Stimulated activated CD4-positive, alpha-beta T cell treated with anti-CD3 and anti-CD28 coated beads, Interleukin-15, amount 100 ng/mL, for 24 hours (primary cell): Measurements from ENCODE around the gene ATP10A.

ENCODE experiments used
- DNase-seq: peaks from one replicate; pipeline ENCODE4 v3.0.0-alpha.2; 2020

Gene ATP10A

DNA sequence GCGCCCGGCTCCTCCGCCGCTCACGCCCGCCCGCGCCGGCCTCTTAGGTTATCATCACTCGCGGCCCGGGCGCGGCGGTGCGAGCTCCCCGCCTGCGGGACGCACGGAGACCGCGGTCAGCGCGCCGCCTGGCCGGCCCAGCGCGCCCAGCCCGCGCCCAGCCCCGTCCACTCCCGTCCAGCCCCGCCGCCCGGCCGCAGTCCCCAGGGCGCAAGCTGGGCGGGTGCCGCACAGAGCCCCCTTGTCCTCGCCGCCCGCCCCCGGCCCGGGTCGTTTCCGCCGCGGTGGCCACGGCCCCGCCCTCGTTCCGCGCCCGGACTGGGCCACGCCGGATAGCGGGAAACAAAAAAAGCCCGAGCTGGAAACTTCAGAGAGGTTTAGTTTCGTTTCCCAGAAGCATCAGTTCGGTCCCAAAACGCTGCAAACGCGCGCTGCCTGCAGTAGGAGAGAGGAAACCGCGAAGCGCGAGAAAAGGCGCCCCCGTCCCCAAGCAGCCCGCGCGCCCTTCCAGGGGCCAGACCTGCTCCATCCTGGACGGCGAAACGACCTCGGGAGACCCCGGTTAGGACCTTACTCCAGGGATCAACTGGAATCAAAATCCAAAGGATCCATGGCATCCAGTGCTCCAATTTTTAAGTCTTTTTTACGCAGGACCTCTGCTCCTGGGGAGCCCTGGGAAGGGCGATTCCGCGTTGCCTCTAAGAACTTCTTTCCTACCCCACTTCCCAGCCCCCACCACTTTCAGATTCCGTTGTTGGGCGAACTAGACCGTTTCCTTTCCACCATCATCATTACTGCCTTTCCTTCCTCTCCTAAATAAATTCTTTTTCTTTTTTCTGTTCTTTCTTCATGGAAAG is at the start of gene ATP10A:
Gene ATP10A (minus strand): TSS at position 217 of the 857 bp plus-strand sequence. CDS start 231 bp downstream, outside the sequence.
- DNase-seq = peak; percentile 77

DNA sequence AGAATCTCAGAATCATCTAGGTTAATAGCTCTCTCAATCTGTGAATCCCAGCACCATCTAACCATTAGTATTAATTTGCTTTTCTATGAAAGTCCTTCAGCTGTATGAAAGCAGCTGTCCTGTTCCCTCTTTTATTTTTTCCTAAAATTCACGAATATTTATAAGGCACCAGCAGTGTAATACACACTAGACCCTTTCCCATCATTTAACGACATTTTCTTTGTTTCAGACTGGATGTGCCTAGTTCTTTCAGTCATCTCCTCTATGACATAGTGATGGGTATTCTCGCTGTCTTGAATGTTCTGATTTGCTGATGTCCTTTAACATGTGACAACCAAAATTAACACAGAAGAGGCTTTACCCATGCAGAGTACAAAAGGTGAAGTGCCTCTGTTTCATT is 48.9 kb upstream of the ATP10A start:
- DNase-seq = no peak

GRCh38 chr15:25910832-25911231 is 47.7 kb upstream of the ATP10A start:
- DNase-seq = no peak

GRCh38 chr15:25909806-25910205 is 46.7 kb upstream of the ATP10A start:
- DNase-seq = no peak

DNA sequence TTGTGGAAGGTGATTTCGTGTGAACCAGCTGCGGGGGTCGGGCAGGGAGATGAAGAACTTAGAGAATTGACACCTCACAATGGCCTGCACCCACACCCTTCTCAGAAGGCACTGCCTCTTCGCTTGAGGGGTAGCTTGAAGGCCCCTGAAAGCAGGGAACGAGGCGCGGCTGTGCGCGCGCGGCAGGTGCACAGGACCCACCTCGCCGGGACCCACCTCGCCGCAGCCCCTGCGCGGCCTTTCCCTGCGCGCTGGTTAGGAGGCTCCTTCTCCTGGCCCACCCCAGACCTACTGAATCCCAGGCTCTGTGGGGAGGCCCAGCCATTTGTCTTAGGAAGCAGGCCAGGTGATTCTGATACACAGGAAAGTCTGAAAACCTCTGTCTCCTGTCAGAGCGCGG is 46.2 kb upstream of the ATP10A start:
- DNase-seq = no peak

- peak; percentile 55 for DNase-seq
Measured at GRCh38 chr15:25905140-25905539, 42.0 kb upstream of the ATP10A start.

DNA sequence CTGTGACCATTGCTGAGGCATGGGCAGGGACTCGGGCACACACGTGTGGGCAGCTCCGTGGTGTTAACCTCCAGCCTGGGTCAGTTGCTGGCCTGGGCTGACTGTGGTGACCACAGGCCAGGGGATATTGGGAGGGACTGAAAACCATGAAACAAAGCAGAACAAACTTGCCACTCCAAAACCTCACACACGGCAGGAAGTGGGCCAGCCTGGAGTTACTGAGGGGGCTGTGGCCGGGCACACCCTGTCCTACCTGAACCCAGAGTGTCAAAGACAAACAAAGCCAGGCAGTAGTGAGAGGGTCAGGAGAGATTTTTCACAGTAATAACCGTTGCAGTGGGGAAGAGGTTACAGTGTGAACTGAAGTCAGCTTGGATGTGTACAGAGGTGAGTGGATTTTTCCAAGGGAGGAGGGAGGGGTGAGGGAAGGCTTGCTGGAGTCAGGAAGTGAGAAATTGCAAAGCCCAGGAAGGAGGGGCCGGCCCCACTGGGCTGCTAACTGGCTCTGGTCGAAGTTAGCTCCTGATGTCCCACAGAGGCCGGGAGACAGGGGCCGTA is 40.0 kb upstream of the ATP10A start:
- no peak for DNase-seq

DNA sequence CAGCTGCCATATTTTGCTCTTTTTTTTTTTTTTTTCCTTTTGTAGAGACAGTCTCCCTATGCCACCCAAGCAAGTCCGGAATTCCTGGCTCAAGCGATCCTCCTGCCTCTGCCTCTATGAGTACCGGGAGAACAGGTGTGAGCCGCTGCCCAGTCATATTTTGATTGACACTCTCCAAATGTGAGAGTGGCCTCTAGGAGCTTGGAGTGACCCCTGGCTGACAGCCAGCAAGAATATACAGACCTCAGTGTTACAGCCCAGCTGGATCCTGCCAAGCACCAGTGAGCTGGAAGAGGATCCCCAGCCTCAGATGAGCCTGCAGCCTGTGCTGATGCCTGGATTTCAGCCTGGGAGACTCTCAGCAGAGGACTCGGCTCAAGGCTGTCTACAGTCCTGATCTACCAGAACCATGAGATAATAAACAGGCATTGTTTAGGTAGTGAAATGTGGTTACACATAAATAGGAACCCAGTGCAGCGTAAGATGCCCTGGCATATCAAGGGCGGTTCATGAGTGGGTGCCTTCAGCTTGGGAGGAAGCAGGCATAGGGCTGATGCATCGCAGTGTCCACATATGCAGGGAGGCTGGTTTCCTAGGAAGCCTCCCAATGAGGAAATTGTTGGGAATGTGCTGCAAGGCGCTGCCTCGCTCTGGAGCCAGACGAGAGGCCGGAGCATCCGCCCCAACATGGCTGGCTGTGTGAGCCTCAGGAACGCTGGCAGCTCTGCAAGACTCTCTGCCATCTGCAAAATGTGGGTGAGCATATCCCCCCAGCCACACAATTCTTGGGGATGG is 38.9 kb upstream of the ATP10A start:
- no peak for DNase-seq

DNA sequence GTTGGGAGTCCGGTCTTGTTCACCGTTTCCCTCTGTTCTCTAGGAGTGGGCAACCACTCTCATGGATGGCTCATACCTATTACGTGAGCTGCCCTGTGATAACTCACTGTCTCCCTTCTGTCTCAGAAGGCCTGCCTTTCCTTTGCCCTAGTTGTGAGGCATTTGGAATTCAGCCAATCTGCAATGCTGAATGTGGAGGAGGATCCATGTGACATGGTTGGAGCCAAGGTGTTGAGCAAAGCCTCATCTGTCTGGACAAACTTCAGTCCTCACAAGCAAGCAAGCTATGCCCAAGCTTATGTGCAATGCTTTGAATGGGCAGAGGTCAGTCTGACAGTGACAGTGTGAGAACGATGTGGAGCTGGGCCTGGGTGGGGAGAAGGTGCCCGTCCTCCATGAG is 37.8 kb upstream of the ATP10A start:
- no peak for DNase-seq

- DNase-seq = no peak
Measured at GRCh38 chr15:25900431-25900830, 37.3 kb upstream of the ATP10A start.

GRCh38 chr15:25899870-25900269 is 36.7 kb upstream of the ATP10A start:
- no peak for DNase-seq

DNA sequence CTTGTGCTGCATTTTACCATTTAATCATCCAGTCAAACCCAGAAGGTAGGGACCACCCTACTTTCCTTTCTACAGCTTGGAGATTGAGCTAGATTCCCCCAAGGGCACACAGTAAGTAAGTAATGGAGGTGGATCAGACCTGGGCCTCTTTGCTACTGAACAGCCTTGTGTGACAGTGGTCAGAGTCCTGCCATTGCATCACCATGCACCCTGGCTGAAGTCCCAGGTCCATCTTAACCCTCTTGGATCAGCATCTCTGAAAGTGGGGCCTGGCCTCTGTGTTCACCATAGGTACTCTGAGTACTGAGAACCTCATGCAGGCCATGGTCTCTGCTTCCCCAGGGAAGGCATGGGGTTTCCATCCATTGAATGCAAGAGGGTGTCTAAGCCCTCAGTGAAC is 34.5 kb upstream of the ATP10A start:
- no peak for DNase-seq

- DNase-seq = no peak
Measured at GRCh38 chr15:25894371-25894902, 31.3 kb upstream of the ATP10A start.

GRCh38 chr15:25893596-25893995 is 30.5 kb upstream of the ATP10A start:
- DNase-seq = no peak

- no peak for DNase-seq
Measured at GRCh38 chr15:25892126-25892525, 29.0 kb upstream of the ATP10A start.

GRCh38 chr15:25891081-25891480 is 28.0 kb upstream of the ATP10A start:
- no peak for DNase-seq

DNA sequence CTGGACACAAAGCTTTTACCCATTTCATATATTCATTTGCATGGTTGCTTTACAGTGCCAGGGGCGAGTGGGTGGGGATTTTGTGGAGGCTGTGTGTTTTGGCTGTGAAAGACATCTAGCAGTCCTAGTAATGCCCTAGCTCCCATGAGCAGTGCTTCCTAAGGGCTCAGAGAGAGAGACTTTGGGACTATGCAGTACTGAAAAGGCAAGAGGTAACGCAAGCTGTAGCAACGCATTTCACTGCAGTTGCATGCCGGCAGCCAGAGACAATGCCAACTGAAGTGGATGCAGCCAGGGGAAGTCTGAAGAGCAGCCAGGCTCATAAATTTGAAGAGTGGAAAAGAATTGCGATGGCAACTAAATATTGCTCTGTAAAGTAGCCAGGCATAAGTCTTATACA is 27.4 kb upstream of the ATP10A start:
- no peak for DNase-seq

GRCh38 chr15:25887870-25888269 is 24.7 kb upstream of the ATP10A start:
- no peak for DNase-seq

DNA sequence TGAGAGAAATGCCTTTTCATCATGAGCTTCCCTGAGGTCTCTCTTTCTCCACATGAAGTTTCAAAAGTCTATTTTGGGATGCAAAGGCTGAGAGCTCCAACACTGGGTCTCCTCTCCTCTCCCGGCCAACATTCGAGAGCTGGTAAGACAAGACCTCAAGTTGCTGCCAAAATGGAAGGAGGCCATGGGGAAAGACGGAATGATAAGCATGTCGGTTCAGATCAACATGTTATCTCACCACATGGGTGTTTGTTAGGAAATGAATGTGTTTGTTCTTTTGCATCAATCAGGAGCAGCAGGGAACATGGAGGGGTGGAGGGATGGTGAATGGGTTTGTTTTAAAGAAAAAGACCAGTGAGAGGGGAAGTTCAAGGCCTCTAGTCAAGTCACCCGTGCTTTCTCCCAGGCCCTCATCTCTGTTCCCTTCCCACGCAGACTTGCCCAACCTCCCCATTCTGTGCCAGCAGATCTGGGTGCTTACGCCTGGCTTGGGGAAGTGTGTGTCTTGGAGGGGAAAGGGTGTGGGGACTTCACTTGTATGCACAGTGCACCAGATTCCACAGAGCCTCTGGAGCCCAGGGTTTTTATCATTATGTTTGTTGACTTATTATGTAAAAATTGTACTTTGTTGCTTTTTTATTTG is 23.5 kb upstream of the ATP10A start:
- DNase-seq = no peak

DNA sequence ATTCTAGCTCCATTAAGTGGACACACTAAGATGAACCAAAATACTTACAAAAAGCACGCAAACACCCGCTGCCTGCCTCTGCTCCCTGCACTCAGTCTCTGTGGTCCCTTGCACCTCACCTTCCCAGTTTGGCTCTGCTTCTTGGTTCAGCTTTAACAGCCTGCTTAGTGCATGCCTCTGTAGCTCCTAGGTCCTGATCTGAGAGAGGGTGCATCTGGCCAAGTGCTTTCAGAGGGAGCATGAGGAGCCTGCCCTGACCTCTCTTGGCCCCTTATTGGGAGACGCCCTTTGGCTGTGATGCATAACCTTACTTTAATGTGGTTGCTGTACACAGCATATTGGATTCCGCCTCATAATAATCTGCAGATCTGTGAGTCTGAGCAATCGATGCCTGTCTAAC is 21.2 kb upstream of the ATP10A start:
- DNase-seq = no peak

DNA sequence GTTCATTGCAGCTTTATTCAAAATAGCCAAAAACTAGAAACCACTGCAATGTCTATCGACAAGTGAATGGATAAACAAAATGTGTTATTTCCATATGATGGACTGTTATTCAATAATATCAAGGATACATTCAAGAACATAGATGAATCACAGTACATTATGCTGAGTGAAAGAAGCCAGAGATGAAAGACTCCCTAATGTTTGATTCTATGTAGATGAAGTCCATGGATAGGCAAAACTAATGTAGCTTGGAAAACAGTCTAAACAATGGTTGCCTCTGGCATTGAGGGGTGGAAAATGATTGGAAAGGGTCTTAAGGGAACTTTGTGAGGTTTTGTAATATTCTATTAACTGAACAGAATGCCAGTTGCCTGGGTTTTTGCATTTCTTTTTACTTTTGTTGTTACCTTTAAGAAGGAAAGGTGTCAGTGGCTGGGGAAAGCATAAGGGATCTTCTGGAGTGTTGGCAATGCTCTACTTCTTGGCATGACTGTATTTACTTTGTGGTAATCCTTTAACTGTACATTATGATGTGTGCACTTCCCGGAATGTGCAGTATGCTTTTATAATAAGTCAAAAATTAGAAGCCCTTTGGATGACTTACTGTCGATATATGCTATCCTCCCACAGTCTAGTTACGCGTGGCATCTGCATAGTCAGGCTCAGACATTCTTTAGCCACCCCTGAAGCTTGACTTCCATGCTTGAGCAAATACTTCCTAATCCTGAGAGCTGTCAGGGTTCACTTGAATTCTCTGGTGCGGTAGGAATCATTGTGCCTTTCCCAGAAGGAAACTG is 20.5 kb upstream of the ATP10A start:
- no peak for DNase-seq

GRCh38 chr15:25882466-25882865 is 19.3 kb upstream of the ATP10A start:
- no peak for DNase-seq
